ENCODE measurements around the gene ACOT11.

Gene ACOT11

GRCh38 chr1:54583307-54583686 lies 35.3 kb downstream of the ACOT11 start (continued):
- TF ChIP-seq AEBP2 (tag by site-specific recombination; IDR thresholded peaks at IDR 0.05; ENCODE audit: borderline replicate concordance) (no peak), ZNF362 (tag by site-specific recombination; IDR thresholded peaks at IDR 0.05) (no peak), ZNF280C (tag by site-specific recombination; IDR thresholded peaks at IDR 0.05) (no peak), ZNF549 (tag by site-specific recombination; IDR thresholded peaks at IDR 0.05) (no peak), OVOL3 (tag by site-specific recombination; IDR thresholded peaks at IDR 0.05) (no peak), PRDM6 (tag by site-specific recombination; IDR thresholded peaks at IDR 0.05) (no peak), ZNF157 (tag by site-specific recombination; IDR thresholded peaks at IDR 0.05) (no peak), ZNF560 (tag by site-specific recombination; IDR thresholded peaks at IDR 0.05; ENCODE audit: borderline replicate concordance) (no peak), ZNF473 (tag by site-specific recombination; IDR thresholded peaks at IDR 0.05) (no peak), ZNF544 (tag by site-specific recombination; IDR thresholded peaks at IDR 0.05) (no peak), PRDM2 (tag by site-specific recombination; IDR thresholded peaks at IDR 0.05; ENCODE audit: borderline replicate concordance) (no peak), ZNF350 (tag by site-specific recombination; IDR thresholded peaks at IDR 0.05) (no peak)

- no peak overlapping the region for H3K4me3 ChIP-seq (ENCODE audit: low read depth, low read length)
Observed at GRCh38 chr1:54583871-54584270, 35.8 kb downstream of the ACOT11 start.

More at GRCh38 chr1:54583871-54584270, 35.8 kb downstream of the ACOT11 start:
- no peak overlapping the region for H3K27ac ChIP-seq (ENCODE audit: extremely low read depth, low read depth, low read length)
- no peak for TF ChIP-seq ZNF302 (tag by site-specific recombination; IDR thresholded peaks at IDR 0.05; ENCODE audit: low read depth)
- no peak for TF ChIP-seq ATF2 (tag by site-specific recombination; IDR thresholded peaks at IDR 0.05; ENCODE audit: low read depth)
- no peak for TF ChIP-seq ZSCAN4 (tag by site-specific recombination; IDR thresholded peaks at IDR 0.05)
- H3K9me3 ChIP-seq (ENCODE audit: control insufficient read depth, insufficient read depth, low read depth, low read length) = no peaks in the 10 kb centered on the region
- CTCF ChIA-PET = interaction anchor here (0.6 to 1.4 kb wide), 2 partner anchors 42 to 94 kb away, joined by 3 read pairs; no protein-coding TSS in a partner anchor
- H3K36me3 ChIP-seq (ENCODE audit: control insufficient read depth in 2 of 2, insufficient read depth in 1 of 2, low read length in 2 of 2) = no peaks in the 10 kb centered on the region
- H3K4me1 ChIP-seq (ENCODE audit: control insufficient read depth, insufficient read depth, low read length) = no peaks in the 10 kb centered on the region
- POLR2A ChIA-PET = no interaction called here
